Epidermal melanocyte (primary cell): ENCODE data around the gene DUOX2.
"Not testable (repeated sequence)": the region's sequence is repeated elsewhere in the genome, so short reads cannot be mapped to it uniquely, and the experiment has no call there.

Experiments
- DNase-seq: peaks from one replicate; pipeline ENCODE4 v3.0.0; 2011; ENCODE audit warnings: low spot score; ENCODE audit not compliant: insufficient read length

The DUOX2 gene

DNA sequence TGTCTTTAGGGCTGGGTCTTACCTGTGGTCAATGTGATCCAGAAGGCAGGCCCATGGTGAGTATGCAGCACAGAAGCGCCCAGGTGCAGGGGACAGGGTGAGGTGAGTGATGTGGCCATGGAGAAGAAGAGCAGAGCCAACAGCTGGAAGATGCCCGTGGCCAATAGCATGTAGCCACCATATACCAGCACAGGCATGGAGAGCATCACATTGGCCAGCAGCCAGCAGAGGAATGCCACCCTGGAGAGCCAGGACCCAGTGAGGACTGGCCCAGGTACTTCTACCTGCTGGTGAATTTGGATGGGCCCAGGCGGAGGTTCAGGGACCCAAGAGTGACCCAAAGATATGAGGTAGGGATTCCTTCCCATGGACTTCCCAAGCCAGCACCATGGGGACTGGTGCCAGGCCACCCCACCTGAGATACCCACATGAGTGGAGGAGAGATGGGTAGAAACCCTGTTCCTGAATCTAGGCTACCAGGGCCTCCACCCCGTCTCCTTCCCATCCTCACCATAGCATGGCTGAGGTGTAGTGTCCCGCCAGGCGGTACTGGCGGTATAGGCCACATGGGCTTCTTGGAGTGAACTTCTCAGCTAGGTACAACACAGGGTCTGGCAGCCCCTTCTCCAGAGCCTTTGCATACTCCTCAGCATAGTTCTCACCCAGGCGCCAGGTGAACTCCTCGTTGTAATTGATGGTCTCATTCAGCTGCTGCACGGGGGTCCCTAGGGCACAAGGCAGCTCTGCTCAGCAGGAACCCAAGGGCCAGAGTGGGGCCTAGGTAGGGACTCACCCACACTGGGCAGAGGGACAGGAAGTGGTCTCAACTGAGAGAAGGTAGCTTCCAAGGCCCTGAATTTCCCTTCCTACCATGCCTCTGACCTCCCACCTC, 6.4 kb upstream of the DUOX2 start:
- no peak for DNase-seq

DNA sequence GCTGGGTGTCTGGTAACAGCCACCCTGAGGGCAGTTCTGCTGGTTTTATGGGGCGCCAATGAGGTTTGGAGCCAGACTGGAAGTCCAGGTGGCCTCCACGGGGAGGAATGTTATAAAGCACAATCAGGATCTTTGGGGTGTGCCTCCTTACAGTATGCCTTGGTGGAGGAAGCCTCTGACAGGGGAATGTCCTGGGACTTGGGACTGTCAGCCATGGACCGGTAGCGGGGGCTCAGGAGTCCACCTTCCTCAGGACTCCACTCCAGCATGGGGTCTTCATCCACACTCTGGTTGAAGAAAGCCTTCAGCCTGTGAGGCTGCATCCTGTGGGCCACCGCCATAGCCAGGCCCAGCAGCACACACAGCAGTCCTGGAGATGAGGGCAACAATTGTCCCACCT, 5.0 kb upstream of the DUOX2 start:
- no peak for DNase-seq

DNA sequence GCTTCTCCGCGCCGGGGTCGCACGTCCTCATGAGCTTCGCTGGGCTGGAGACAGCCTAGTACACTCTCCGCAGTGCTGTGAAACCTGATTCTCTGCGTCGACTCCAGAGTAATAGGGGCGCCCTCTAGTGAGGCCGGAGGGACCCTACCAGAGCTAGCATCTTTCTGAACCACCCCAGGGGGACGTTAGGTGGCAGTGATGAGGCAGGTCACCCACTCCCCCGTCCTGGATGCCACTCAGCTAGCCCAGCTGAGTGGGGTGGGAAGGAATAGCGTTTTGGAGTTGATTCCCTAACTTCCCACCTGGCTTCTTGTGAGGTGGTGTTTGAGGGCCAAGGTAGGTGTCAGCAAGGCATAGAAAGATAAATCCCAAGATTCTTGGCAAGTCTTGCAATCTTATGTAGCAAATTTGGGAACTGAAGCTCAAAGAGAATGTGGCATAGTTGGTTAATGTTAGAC, 4.2 kb upstream of the DUOX2 start:
- DNase-seq: peak; percentile 98

DNA sequence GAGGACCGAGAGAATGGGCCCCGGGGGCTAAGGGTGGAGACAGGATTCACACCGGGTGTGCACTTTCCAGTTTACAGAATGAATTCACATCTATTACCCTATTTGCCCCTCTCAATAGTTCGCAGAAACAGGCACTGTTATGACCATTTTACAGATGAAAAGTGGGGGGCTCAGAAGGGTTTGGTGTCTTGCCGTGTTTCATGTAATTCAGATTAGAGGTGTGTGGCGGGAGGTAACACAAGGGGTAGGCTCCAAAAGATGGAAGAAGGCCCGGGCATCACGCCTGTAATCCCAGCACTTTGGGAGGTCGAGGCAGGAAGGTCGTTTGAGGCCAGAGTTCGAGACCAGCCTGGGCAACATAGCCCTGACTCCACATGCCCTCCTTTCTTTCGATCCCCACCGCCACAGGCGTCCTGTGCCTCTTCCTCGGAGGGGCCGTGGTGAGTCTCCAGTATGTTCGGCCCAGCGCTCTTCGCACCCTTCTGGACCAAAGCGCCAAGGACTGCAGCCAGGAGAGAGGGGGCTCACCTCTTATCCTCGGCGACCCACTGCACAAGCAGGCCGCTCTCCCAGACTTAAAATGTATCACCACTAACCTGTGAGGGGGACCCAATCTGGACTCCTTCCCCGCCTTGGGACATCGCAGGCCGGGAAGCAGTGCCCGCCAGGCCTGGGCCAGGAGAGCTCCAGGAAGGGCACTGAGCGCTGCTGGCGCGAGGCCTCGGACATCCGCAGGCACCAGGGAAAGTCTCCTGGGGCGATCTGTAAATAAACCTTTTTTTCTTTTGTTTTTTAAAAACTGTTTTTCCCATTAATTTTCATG, 3.5 kb upstream of the DUOX2 start:
- no peak for DNase-seq

DNA sequence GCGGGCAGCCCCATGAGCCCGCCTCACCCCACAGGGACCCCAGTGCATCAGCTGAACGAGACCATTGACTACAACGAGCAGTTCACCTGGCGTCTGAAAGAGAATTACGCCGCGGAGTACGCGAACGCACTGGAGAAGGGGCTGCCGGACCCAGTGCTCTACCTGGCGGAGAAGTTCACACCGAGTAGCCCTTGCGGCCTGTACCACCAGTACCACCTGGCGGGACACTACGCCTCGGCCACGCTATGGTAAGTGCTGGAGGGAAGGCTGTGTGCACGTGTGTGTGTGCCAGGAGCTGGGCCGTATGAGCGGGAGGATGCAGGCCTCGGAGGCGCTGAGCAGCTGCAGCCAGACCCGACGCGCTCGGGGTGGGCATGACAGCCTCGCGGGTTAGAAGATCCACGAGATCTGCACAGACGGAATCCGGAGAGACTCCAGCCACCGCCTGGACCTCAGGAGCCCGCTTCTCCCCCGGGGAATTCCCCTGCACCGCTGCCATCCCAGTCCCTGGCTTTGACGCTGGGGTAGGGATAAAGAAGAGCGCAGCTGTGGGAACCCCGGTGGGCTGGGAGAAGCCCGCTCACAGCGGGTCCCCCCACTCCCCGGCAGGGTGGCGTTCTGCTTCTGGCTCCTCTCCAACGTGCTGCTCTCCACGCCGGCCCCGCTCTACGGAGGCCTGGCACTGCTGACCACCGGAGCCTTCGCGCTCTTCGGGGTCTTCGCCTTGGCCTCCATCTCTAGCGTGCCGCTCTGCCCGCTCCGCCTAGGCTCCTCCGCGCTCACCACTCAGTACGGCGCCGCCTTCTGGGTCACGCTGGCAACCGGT, 2.7 kb upstream of the DUOX2 start:
- no peak for DNase-seq

DNA sequence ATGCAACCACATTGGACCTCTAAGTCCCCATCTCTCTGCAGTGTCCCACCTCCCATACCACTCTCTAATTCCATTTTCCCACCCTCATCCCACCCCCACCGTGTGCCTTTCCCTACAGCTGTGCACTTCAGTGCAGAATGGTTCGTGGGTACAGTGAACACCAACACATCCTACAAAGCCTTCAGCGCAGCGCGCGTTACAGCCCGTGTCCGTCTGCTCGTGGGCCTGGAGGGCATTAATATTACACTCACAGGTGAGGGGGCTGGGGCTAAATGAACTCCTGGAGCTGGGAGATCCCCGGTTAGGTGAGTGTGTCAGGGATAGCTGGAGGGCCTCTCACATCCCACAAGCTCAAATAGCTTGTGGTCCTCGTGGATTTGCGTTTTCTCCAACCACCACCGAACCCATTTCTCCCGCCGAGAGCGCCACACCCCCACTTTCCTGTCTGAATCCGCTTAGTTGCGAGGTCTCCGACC, 2.1 kb upstream of the DUOX2 start:
- DNase-seq: no peak

DNA sequence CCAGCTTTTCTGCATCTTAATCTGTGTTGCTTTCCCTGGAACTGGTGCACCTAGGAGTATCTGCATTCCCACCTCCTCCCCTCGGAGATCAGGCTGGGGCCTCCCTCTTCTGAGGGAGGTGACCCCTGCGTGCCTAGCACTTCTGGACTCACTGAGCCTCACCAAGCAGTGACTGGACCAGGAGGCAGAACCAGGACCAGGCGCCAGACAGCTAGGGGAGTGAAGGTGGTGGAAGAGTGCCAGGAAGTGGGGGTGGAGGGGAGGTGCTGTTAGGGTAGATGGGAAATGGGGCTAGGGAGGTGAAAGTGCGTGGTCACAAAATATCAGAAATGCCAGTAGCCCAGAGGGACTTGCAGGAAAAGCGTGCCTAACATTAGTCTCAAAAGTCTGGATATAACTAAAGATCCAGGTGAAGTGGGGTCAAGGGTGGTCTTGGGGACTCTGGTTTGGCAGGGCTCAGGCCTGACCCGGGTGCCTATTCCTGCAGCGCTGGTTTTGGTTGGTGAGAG, 1.4 kb upstream of the DUOX2 start:
- DNase-seq: no peak

DNA sequence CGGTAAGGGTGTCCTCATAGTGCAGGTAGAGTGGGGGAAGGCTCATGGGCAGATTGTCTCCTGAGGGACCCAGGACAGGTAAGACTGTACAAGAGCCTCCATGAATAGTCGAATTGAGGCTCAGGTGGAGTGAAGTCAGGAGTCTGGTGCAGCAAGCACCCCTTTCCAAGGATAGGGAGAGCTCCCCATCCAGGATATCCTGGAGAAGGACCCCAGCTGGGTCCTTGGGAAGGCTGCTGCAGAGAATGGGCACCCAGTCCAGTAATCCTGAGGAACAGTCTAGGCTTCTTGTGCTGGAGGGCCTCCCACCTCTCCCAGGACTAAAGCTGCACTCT, 746 bp upstream of the DUOX2 start:
- DNase-seq: no peak

DNA sequence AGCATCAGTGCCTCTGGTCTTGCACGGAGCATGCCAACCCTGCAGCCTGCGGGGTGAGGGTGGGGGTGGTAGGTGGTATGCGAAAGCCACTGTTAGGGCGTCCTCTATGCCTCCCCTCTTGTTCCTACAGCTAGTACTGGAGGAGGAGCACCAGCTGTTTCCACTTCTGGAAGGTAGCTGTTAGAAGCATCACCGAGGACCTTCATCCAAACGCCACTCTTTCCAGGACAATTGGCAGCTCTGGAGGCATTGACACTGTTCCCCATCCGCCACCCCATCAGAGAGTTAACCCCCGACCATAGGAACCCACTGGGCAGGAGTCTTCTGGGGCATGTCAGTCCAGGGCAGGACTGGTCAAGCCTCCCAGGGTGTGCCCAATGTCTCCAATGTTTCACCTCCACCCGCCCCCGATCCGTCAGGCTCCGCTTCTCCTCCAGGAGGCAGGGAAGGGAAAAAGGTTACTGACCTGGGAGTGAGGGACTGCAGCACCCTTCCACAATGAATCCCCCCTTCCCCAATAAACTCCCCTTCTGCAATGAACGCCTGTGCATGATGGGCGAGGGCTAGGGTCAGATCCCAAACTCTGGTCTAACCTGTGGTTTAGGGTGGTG, 487 bp downstream of the DUOX2 start:
- DNase-seq: no peak

DNA sequence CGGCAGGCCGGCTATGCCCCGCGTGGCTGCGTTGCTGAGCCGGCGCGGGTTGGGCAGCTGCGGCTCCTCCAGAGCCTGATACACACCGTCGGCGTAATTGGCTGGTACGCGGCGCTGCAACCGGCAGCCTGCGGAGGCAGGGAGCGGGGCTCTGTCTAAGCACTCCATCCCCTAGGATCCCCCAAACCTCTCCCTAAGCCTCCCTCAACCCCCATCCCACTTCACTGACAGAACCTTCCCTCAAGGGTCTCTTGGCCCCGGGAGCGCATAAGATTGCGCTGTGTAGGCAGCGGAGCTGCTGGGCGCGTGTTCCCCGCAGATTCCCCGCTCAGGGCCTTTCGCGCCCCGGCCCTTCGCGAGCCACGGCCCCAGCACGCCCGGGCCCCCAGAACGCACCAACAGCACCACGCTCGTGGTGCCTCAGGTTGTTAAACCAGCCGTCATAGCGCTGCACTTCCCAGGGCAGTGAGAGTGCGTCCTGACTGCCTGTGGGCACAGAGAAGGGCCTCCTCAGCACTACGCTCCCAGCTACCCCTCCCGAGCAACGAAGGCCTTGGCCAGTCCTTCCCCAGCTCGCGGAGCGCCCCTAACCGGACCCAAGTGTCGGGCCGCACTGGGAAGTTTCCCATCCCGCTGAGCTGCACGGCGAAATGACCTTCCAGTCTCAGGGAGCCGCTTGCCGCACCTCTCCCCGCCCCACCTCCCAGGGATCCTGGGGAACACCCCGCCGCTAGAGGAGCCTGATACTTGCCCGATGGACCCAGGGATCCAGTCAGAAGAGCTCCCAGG, 1.2 kb downstream of the DUOX2 start:
- DNase-seq: no peak

DNA sequence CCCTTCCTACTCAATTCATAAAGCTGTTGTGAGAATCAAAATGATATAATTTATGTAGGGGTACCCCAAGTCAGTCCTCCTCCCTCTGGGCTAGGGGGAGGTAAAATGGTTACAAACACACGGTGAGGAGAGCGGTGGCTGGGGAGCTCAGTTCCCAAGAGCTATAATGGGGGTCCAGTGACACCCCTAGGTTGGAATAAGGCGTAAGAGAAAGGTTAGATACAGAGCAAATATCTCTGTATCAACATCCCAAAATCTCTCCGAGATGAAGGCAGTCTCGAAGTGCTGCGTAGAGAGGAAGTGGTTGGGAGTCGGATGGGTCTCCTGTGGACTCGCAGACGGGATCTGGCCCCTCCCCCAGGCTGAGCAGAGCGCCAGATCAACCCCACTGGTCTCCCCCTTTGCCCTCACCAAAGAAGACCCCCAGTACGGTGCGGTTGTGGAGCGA, 1.8 kb downstream of the DUOX2 start:
- no peak for DNase-seq

DNA sequence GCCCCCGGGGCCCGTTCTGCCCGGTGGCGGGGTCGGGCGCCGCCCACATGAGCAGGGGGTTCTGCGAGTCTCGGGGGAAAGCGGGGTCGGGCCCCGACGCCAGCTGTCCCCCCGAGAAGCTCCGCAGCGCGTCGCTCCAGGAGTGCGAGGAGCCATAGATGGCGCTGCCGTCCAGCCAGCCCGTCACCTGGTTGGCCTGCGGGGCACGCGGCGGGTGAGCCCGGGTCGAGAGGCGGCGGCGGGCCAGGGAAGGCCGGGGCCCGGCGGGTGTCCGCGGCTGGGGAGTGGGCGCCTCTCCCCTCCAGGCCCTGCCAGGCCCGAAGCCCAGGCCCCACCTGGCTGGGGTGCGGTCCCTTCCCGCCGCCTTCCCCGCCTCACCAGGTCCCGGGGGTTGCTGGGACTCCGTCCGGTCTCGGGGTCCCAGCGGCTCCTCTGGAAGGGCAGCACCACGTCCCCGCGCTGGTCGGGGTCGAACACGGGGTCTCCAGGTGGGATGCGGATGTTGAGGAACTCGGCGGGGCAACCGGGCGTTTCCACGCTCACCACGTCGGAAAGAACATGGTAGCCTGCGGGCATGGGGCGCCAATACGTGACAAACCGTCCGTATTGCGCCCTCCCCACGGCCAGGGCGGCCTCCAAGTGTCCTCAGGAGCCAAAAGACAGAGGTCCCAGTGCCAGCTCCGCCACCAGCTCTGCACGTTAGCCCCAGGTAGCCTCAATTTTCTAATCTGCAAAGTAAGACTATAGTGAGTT, 2.4 kb downstream of the DUOX2 start:
- DNase-seq: no peak

DNA sequence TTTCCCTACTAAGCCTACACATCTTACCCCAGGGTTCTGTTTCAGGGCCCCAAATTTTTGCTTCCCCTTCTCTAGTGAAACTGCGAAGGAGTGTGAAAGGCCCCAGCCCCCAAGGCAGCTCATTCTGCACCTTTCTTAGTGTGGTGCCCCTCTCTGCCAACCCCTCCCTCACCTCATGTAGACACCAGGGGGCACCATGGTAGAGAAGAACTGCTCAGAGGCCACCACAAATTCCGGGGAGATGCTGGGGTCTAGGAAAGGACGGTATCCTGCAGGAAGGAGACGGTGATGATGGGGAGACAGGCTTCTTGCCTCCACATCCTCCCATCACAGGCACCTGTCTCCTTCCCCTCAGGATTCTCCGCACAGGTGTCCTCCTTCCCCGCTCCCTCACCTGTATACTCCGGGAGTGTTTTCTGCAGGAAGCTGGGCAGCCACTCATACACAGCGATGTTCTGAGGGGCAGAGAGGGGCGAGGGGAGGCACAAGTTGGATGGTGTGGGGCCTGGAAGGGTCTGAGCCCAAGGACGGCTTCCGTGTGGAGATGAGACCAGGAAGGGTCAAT, 3.6 kb downstream of the DUOX2 start:
- DNase-seq: no peak

DNA sequence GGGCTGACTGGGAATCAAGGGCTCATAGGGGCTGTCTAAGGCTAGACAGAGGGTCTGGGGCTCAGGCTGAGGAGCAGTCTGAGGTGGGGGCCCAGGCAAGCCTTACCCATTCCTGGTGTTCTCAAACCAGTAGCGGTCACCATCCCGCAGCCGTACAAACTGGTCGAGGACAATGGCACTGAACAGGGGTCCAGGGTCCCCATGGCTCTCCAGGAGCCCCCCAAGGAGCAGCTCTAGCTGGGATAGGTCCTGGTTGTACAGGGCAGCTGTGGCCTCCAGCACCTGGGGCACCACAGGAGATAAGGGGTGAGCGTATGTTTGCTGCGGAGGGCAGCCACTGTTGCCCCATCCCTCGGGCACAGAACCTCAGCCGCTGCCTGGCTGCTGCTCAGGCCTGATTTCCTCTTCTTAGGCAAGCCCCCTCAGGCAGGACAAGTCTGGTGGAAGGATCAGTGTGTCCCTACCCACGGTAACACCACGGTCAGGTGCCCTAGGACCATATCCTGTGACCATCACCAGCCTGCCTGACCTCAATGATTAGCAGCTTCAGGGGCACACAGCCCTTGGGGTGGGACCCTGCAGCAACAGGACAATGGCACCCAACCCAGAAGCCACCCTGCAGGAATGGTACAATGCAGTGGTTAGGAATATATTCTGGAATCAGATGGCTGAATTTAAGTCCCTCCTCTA, 5.9 kb downstream of the DUOX2 start:
- no peak for DNase-seq

DNA sequence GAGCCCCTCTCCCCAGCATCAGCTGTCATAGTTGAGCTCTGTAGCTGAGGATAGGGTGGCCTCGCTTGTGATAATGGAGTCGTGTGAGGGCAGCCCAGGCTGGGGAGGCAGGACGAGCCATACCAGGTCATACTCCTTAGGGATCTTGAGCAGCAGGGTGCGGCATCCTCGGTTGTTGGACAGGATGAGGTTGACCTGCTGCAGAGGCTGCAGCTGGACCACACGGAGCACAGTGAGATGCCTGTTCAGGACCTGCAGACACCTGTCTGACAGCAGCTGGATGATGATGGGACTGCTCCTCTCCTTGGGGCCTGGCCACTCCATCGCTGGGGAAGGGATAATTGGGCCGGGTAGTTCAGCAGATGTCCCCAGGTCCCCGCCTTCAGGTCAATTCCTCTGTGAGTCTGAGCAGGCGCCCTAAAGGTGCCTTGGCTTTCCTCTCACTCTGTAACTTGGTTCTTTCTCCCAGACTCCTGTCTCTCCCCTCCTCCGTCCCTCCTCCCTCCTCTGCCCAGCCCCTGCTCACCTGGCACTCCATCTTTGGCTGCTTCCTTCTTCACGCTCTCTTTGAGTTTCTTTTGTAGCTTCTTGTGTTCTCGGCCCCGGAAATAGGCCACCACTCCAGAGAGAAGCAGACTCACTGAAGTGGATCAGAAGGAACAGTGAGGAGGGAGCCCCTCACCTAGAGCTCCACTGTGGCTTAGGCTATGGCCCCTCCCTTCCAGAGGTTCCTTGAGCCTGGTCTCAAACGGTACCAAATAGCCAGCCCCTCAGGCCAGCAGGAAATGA, 7.8 kb downstream of the DUOX2 start:
- peak; percentile 7 for DNase-seq

DNA sequence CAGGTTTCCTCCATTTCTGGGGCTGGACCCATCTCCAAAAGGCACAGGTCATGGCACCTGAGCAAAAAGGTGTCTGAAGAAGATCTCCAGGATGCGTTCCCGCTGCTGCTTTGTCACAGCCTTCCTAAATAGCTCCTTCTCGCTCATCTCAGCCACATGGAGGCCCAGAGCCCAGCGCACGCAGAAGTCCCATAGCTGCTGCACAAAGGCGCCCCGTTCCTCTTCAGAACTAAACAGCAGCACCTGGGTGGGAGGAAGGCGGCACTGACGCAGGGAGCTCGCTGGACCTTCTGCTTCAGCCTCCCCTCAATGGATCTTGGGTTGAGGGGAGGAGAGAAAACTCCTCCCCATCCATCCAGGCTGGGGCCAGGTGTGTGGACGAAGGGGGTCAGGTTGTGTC, 8.4 kb downstream of the DUOX2 start:
- DNase-seq: no peak

DNA sequence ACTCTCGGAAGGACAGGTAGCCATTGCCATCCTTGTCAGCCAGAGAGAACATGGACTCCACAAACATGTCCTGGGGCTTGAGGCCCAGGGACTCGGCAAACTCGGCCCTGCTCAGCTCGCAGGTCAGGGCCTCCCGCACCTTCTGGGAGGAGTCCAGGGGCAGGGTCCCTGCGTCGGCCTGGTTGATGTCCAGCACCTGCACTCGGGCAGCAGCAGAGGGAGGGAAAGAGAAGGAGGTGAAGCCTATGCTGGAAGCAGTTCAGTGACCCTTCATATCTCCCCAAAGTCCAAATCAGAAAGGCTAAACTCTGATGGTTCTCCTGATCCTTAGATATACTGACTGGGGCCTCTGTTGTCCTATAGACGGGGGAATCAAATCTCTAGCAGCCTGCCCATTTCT, 9.8 kb downstream of the DUOX2 start:
- DNase-seq: not testable (repeated sequence)

DNA sequence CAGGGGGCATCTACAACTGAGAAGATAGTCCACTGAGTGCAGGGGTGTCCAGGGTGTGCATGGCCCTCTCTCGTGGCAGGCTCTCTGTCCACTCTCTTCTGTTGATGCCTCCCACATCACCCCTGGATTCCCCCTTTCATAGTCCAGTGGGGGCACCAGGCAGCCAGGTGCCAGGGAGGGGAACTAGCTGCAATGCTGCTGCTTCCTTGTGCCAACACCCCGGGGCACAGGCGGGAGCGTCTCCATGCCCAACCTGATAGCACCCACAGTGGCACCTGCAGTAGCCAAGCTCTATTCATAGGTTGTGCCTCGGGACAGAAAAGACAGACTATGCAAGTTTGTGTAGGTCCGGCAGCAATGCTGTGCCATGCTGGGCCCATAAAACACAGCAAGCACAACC, 11.7 kb downstream of the DUOX2 start:
- DNase-seq: no peak
